ENCODE results near the gene DOCK2.

Gene DOCK2

GRCh38 chr5:170008376-170008775 lies 371.3 kb downstream of the DOCK2 start:
- H3K79me2 ChIP-seq (ENCODE audit: insufficient read depth, low read depth), result no peaks in the 10 kb centered on the region
- no peaks in the 10 kb centered on the region for H3K27me3 ChIP-seq (ENCODE audit: insufficient read depth, low read depth)
- H4K20me1 ChIP-seq (ENCODE audit: insufficient read depth), result no peaks in the 10 kb centered on the region
- H3K27ac ChIP-seq, result no peak overlapping the region
- no peak overlapping the region for H3K4me2 ChIP-seq
- H3K4me1 ChIP-seq (ENCODE audit: low read depth, poor library complexity, severe bottlenecking), result no peaks in the 10 kb centered on the region
- no peak overlapping the region for H3K4me3 ChIP-seq (IDR thresholded peaks at IDR 0.05; ENCODE audit: insufficient read depth, low read depth, low read length)
- no peak for TF ChIP-seq CTCF (conservative IDR thresholded peaks at IDR 0.05; ENCODE audit: low read depth, low read length)
- H3K36me3 ChIP-seq (ENCODE audit: insufficient read depth), result no peaks in the 10 kb centered on the region
- H3K9ac ChIP-seq, result no peak overlapping the region
- no peak overlapping the region for H2AFZ ChIP-seq (ENCODE audit: low read depth)

DNA sequence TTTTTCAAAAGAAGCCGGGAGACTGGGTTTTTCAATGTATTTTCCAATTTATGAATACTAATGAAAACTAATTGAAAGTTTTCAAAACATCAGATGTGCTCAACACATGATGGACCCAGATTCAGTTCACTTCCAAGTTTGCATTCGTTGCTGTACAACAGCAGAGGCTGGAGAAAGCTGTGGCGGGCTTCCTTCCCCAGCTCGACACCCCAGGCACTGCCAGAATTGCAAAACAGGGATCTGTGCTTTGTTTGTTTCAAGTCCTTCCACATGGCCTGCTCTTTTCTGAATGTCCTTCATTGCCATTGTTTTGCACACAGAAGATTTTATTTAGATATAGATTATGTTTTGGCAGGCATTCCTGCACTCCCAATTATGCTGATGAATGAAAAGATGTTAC lies 373.5 kb downstream of the DOCK2 start:
- H3K27ac ChIP-seq, result no peak overlapping the region
- no peaks in the 10 kb centered on the region for H4K20me1 ChIP-seq (ENCODE audit: insufficient read depth)
- no peak overlapping the region for H3K4me2 ChIP-seq
- no peak overlapping the region for H2AFZ ChIP-seq (ENCODE audit: low read depth)
- no peaks in the 10 kb centered on the region for H3K36me3 ChIP-seq (ENCODE audit: insufficient read depth)
- H3K79me2 ChIP-seq (ENCODE audit: insufficient read depth, low read depth), result no peaks in the 10 kb centered on the region
- H3K9ac ChIP-seq, result no peak overlapping the region
- H3K4me3 ChIP-seq (IDR thresholded peaks at IDR 0.05; ENCODE audit: insufficient read depth, low read depth, low read length), result no peak overlapping the region
- H3K4me1 ChIP-seq (ENCODE audit: low read depth, poor library complexity, severe bottlenecking), result no peaks in the 10 kb centered on the region
- TF ChIP-seq CTCF (conservative IDR thresholded peaks at IDR 0.05; ENCODE audit: low read depth, low read length), result no peak
- H3K27me3 ChIP-seq (ENCODE audit: insufficient read depth, low read depth), result no peaks in the 10 kb centered on the region

- Histone ChIP-seq H4K20me1 (ENCODE audit: insufficient read depth) (no peaks in the 10 kb centered on the region), H3K27ac (no peak overlapping the region), H3K9ac (no peak overlapping the region), H3K4me3 (IDR thresholded peaks at IDR 0.05; ENCODE audit: insufficient read depth, low read depth, low read length) (no peak overlapping the region), H2AFZ (ENCODE audit: low read depth) (no peak overlapping the region), H3K4me1 (ENCODE audit: low read depth, poor library complexity, severe bottlenecking) (no peaks in the 10 kb centered on the region), H3K79me2 (ENCODE audit: insufficient read depth, low read depth) (no peaks in the 10 kb centered on the region), H3K4me2 (no peak overlapping the region), H3K36me3 (ENCODE audit: insufficient read depth) (no peaks in the 10 kb centered on the region), H3K27me3 (ENCODE audit: insufficient read depth, low read depth) (no peaks in the 10 kb centered on the region)
- TF ChIP-seq CTCF (conservative IDR thresholded peaks at IDR 0.05; ENCODE audit: low read depth, low read length), result no peak
Measured at GRCh38 chr5:170011751-170012150, 374.7 kb downstream of the DOCK2 start.

GRCh38 chr5:170012622-170013021 lies 375.5 kb downstream of the DOCK2 start:
- no peak overlapping the region for H3K9ac ChIP-seq
- H3K4me1 ChIP-seq (ENCODE audit: low read depth, poor library complexity, severe bottlenecking), result no peaks in the 10 kb centered on the region
- no peaks in the 10 kb centered on the region for H3K36me3 ChIP-seq (ENCODE audit: insufficient read depth)
- no peak overlapping the region for H3K4me3 ChIP-seq (IDR thresholded peaks at IDR 0.05; ENCODE audit: insufficient read depth, low read depth, low read length)
- H3K79me2 ChIP-seq (ENCODE audit: insufficient read depth, low read depth), result no peaks in the 10 kb centered on the region
- no peaks in the 10 kb centered on the region for H4K20me1 ChIP-seq (ENCODE audit: insufficient read depth)
- no peak for TF ChIP-seq CTCF (conservative IDR thresholded peaks at IDR 0.05; ENCODE audit: low read depth, low read length)
- H3K4me2 ChIP-seq, result no peak overlapping the region
- H3K27me3 ChIP-seq (ENCODE audit: insufficient read depth, low read depth), result no peaks in the 10 kb centered on the region
- no peak overlapping the region for H3K27ac ChIP-seq
- H2AFZ ChIP-seq (ENCODE audit: low read depth), result no peak overlapping the region

DNA sequence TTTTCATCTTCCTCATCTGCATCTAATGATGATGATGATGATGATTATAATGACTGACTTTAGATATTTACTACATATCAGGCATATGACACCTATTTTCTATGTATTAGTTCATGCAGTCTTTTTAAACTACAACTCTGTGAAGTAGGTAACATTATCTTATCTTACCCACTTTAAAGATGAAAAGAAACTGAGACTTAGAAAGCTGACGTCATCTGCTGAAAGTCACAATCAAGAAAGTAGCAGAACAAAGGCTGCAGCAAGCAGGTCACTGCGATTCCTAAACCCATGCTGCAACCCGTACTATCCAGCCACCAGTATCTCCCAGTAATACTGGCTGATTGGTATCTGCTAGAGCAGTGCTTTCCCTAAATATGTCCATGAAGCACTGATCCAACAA lies 383.3 kb downstream of the DOCK2 start:
- H4K20me1 ChIP-seq (ENCODE audit: insufficient read depth), result no peaks in the 10 kb centered on the region
- no peak overlapping the region for H3K4me3 ChIP-seq (IDR thresholded peaks at IDR 0.05; ENCODE audit: insufficient read depth, low read depth, low read length)
- no peak overlapping the region for H3K9ac ChIP-seq
- H3K4me1 ChIP-seq (ENCODE audit: low read depth, poor library complexity, severe bottlenecking), result no peaks in the 10 kb centered on the region
- H3K27ac ChIP-seq, result no peak overlapping the region
- H3K36me3 ChIP-seq (ENCODE audit: insufficient read depth), result no peaks in the 10 kb centered on the region
- H2AFZ ChIP-seq (ENCODE audit: low read depth), result no peak overlapping the region
- H3K27me3 ChIP-seq (ENCODE audit: insufficient read depth, low read depth), result no peaks in the 10 kb centered on the region
- H3K79me2 ChIP-seq (ENCODE audit: insufficient read depth, low read depth), result no peaks in the 10 kb centered on the region
- no peak overlapping the region for H3K4me2 ChIP-seq
- no peak for TF ChIP-seq CTCF (conservative IDR thresholded peaks at IDR 0.05; ENCODE audit: low read depth, low read length)

Data from KMS-11 (cell line).